PC-9 (cell line): Measurements from ENCODE around the gene CAPZB. TPM values are rescaled to one million over a fixed set of nuclear protein-coding genes. Genes with fewer than 3 reads are reported as not detected.

ENCODE experiments used
- BruUV-seq: library from RNA; stranded (reverse); fragments of 400-500 nt; replicated peaks from 2 replicates; lab custom pipeline; 2021; lab: Mats Ljungman, UMichigan
- CTCF ChIA-PET: fragments of 300-600 bp; sonication (Branson Sonifier 250); formaldehyde crosslinking; loops from one replicate; lab custom pipeline; 2022; ENCODE audit warnings: antibody characterized with exemption; lab: Charles Lee
- POLR2A ChIA-PET: fragments of 300-600 bp; sonication (Branson Sonifier 250); formaldehyde crosslinking; loops from one replicate; lab custom pipeline; 2022; ENCODE audit warnings: antibody characterized with exemption; ENCODE audit not compliant: unreplicated experiment; lab: Charles Lee
- DNase-seq, 2 experiments: peaks; one replicate each; pipeline versions ENCODE4 v3.0.0 to v3.0.0-alpha.2; 2015 to 2022; ENCODE audit warnings: mixed read lengths in 1 of 2
- H2AFZ ChIP-seq: fragments of 200-600 bp; sonication (generic); 2 replicates; pipeline ENCODE4 v1.8.1; 2017; ENCODE audit warnings: antibody characterized with exemption
- H3F3A ChIP-seq: fragments of 200-600 bp; sonication (generic); 2 replicates; pipeline ENCODE4 v1.8.1; 2017; ENCODE audit warnings: antibody characterized with exemption, mild to moderate bottlenecking, low read depth; ENCODE audit not compliant: insufficient read depth
- H3K27ac ChIP-seq: fragments of 200-600 bp; sonication (generic); 2 replicates; pipeline ENCODE4 v1.6.1; 2016; ENCODE audit warnings: mixed run types
- H3K27me3 ChIP-seq: fragments of 200-600 bp; sonication (generic); 2 replicates; pipeline ENCODE4 v1.6.1; 2016; ENCODE audit warnings: low read depth, mixed run types; ENCODE audit not compliant: insufficient read depth
- H3K36me3 ChIP-seq: fragments of 200-600 bp; sonication (generic); 2 replicates; pipeline ENCODE4 v1.6.1; 2016; ENCODE audit warnings: low read depth, mixed run types
- H3K4me1 ChIP-seq: fragments of 200-600 bp; sonication (generic); replicated peaks from 2 replicates; pipeline ENCODE4 v1.6.1; 2016; ENCODE audit warnings: mixed run types; ENCODE audit not compliant: insufficient read depth
- H3K4me2 ChIP-seq: fragments of 200-600 bp; sonication (generic); 2 replicates; pipeline ENCODE4 v1.6.1; 2017; ENCODE audit warnings: mixed run types
- H3K4me3 ChIP-seq: fragments of 200-600 bp; sonication (generic); 2 replicates; pipeline ENCODE4 v1.6.1; 2016; ENCODE audit warnings: mixed run types
- H3K79me2 ChIP-seq: fragments of 200-600 bp; sonication (generic); 2 replicates; pipeline ENCODE4 v1.6.1; 2017; ENCODE audit warnings: low read depth, mixed run types
- H3K9me2 ChIP-seq: fragments of 200-600 bp; sonication (generic); 2 replicates; pipeline ENCODE4 v1.8.1; 2017; ENCODE audit warnings: mild to moderate bottlenecking; ENCODE audit not compliant: insufficient read depth
- H3K9me3 ChIP-seq: fragments of 200-600 bp; sonication (generic); 2 replicates; pipeline ENCODE4 v1.8.1; 2016; ENCODE audit warnings: low read depth; ENCODE audit not compliant: insufficient read depth
- H4K20me1 ChIP-seq: fragments of 200-600 bp; sonication (generic); 2 replicates; pipeline ENCODE4 v1.8.1; 2017; ENCODE audit not compliant: insufficient read depth
- EZH2 ChIP-seq: fragments of 200-600 bp; sonication (generic); IDR thresholded peaks from 2 replicates; pipeline ENCODE4 v1.8.0; 2017; ENCODE audit warnings: antibody characterized with exemption, low read depth
- intact Hi-C: fragments of 100-400 bp; cut with micrococcal nuclease; formaldehyde crosslinking; loops from one replicate; pipeline ENCODE4 v1.10.0; 2022; ENCODE audit not compliant: unreplicated experiment
- total RNA-seq: library from RNA; stranded (reverse); gene quantifications from 2 replicates; pipeline ENCODE4 v1.2.3, GENCODE V29; 2021
- TF ChIP-seq, protein P1 (sequence below): fragments of 200-600 bp; sonication (generic); conservative IDR thresholded peaks from 2 replicates; pipeline ENCODE4 v1.6.1; 2017; ENCODE audit warnings: mixed run types, antibody characterized with exemption, mild to moderate bottlenecking, moderate library complexity

The CAPZB gene
- total RNA-seq, 1 experiment from 2014 or later, result 222 TPM

DNA sequence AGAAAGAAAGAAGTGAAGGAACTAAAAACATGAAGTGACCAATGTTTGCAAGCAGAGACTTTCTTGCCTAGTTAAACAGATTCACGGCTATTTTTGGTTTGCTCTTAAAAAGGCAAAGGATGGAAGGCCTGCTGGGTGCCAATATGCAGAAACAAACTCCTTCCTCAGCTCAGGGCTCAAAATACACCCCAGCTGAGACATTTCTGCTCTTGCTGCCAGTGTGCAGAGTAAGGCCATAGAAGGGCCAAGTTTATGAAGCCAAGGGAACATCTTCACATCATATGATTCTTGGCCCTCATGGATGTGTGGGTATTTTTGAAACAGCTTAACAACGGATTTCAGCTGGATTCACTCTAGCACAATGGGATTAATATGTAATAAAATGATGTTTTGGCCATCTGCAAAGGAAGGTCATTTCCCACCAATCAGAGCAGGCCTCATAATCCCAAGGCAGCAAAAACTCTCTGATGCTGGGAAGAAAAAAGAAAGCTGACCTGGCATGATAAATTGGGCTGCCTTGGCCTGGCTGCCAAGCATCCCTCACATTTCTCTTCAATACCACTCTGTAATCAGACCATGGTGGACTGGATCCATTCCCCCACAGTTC, 70.7 kb downstream of the CAPZB start:
- TF ChIP-seq, protein P1, sequence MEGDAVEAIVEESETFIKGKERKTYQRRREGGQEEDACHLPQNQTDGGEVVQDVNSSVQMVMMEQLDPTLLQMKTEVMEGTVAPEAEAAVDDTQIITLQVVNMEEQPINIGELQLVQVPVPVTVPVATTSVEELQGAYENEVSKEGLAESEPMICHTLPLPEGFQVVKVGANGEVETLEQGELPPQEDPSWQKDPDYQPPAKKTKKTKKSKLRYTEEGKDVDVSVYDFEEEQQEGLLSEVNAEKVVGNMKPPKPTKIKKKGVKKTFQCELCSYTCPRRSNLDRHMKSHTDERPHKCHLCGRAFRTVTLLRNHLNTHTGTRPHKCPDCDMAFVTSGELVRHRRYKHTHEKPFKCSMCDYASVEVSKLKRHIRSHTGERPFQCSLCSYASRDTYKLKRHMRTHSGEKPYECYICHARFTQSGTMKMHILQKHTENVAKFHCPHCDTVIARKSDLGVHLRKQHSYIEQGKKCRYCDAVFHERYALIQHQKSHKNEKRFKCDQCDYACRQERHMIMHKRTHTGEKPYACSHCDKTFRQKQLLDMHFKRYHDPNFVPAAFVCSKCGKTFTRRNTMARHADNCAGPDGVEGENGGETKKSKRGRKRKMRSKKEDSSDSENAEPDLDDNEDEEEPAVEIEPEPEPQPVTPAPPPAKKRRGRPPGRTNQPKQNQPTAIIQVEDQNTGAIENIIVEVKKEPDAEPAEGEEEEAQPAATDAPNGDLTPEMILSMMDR, result no peak
- no peak for TF ChIP-seq EZH2
- H3K79me2 ChIP-seq, result 0 out of 2 replicates have a peak, but pooled peaks cover 12% of the 10 kb centered on the region
- peaks cover 29% of the 10 kb centered on the region for H4K20me1 ChIP-seq
- ChIA-PET CTCF (no interaction called here), POLR2A (no interaction called here)
- no peaks in the 10 kb centered on the region for H3K4me1 ChIP-seq
- H3K9me3 ChIP-seq, result no peaks in the 10 kb centered on the region
- intact Hi-C loops, result no loop called here
- no peaks in the 10 kb centered on the region for H3K36me3 ChIP-seq
- no peak for DNase-seq
- H3K27me3 ChIP-seq, result no peaks in the 10 kb centered on the region
- H3K4me2 ChIP-seq, result no peak overlapping the region
- no peak overlapping the region for H3K27ac ChIP-seq
- no TSS peak for BruUV-seq
- no peaks in the 10 kb centered on the region for H3F3A ChIP-seq
- H2AFZ ChIP-seq, result no peak overlapping the region
- no peaks in the 10 kb centered on the region for H3K9me2 ChIP-seq
- H3K4me3 ChIP-seq, result no peak overlapping the region

DNA sequence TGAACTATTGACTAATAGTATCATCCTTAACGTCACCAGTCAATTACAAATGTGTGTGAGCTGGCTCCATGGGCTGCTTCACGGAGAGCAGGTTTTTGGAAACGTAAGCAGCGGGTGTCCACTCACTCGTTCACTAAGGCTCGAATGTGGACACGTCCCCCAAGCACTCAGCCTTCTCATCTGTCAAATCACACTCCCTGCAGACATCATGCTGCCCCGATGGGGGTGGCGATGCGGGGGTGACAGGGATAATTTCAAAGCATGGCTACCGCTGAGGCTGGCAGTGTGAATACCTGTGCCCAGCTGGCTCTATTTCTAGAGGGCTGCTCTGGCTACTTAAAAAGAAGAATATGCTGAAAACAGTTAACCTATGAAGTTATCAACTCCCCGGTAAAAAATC, 71.3 kb downstream of the CAPZB start:
- Histone ChIP-seq H3K4me3 (no peak overlapping the region), H3K27ac (no peak overlapping the region), H3K4me2 (no peak overlapping the region), H3F3A (no peaks in the 10 kb centered on the region), H3K9me2 (no peaks in the 10 kb centered on the region), H3K79me2 (0 out of 2 replicates have a peak, but pooled peaks cover 12% of the 10 kb centered on the region), H2AFZ (no peak overlapping the region), H4K20me1 (peaks cover 29% of the 10 kb centered on the region), H3K4me1 (no peaks in the 10 kb centered on the region), H3K9me3 (no peaks in the 10 kb centered on the region), H3K36me3 (no peaks in the 10 kb centered on the region), H3K27me3 (no peaks in the 10 kb centered on the region)
- intact Hi-C loops, result no loop called here
- POLR2A ChIA-PET, result no interaction called here
- CTCF ChIA-PET, result no interaction called here
- BruUV-seq, result no TSS peak
- DNase-seq, result no peak
- TF ChIP-seq EZH2, result no peak
- TF ChIP-seq, protein P1, result no peak

DNA sequence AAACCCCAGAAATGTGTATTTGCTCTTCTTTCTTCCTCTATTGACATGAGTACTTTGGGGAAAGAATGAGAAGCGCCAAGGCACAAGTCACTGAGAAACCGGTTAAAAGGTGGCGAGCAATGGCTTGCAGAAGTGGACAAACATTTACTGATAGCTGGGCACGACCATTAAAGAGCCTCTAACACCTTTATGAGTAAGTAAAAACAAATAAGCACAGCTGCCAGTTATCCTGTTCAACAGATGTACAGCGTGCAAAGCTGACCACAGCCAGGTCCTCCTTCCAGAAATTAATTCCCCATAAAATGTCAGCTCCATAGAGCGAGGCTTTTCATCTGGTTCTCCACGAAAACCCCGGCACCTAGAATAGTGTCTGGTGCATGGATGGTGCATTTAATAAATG, 72.7 kb downstream of the CAPZB start:
- BruUV-seq, result no TSS peak
- Histone ChIP-seq H3K4me2 (no peak overlapping the region), H3K4me3 (no peak overlapping the region), H3K27me3 (no peaks in the 10 kb centered on the region), H2AFZ (no peak overlapping the region), H3K36me3 (no peaks in the 10 kb centered on the region), H4K20me1 (peaks cover 29% of the 10 kb centered on the region), H3K27ac (no peak overlapping the region), H3K79me2 (0 out of 2 replicates have a peak, but pooled peaks cover 6% of the 10 kb centered on the region), H3K9me3 (no peaks in the 10 kb centered on the region), H3K4me1 (no peaks in the 10 kb centered on the region), H3F3A (no peaks in the 10 kb centered on the region), H3K9me2 (no peaks in the 10 kb centered on the region)
- intact Hi-C loops, result no loop called here
- no peak for DNase-seq
- ChIA-PET CTCF (no interaction called here), POLR2A (no interaction called here)
- TF ChIP-seq EZH2, result no peak
- TF ChIP-seq, protein P1, result no peak
